Uterus (tissue), 4 donors: ENCODE measurements around the gene NDNF. TPM values are rescaled to one million over a fixed set of nuclear protein-coding genes. Genes with fewer than 3 reads are reported as not detected.

ENCODE experiments used
- DNase-seq, 2 donors: peaks; one replicate each; pipeline ENCODE4 v3.0.0-alpha.2; 2019 to 2020
- H3K27ac ChIP-seq, 2 donors: fragments of 200-600 bp; sonication (generic); 1 replicate in 1 of 2; 2 replicates in 1 of 2; pipeline ENCODE4 v1.5.1; 2016 to 2018
- H3K27me3 ChIP-seq, 2 donors: fragments of 200-600 bp; sonication (generic); one replicate each; pipeline ENCODE4 v1.5.1; 2018 to 2019; ENCODE audit warnings: control low read depth in 1 of 2
- H3K36me3 ChIP-seq, 2 donors: fragments of 200-600 bp; sonication (generic); one replicate each; pipeline ENCODE4 v1.5.1; 2019; ENCODE audit warnings: control low read depth in 1 of 2
- H3K4me1 ChIP-seq, 2 donors: fragments of 200-600 bp; sonication (generic); one replicate each; pipeline ENCODE4 v1.5.1; 2018 to 2019; ENCODE audit warnings: control low read depth in 1 of 2
- H3K4me3 ChIP-seq, 2 donors: fragments of 200-600 bp; sonication (generic); 1 replicate in 1 of 2; 2 replicates in 1 of 2; pipeline ENCODE4 v1.5.1; 2018 to 2019; ENCODE audit warnings: mild to moderate bottlenecking in 1 of 2
- H3K9me3 ChIP-seq, 2 donors: fragments of 200-600 bp; sonication (generic); one replicate each; pipeline ENCODE4 v1.5.1; 2019; ENCODE audit warnings: control low read depth in 1 of 2
- POLR2A ChIP-seq, 2 donors: fragments of 450-650 bp; IDR thresholded peaks; one replicate each; pipeline ENCODE4 v1.6.1; 2016; ENCODE audit warnings: antibody characterized with exemption in 2 of 2, mild to moderate bottlenecking in 1 of 2, moderate library complexity in 1 of 2
- intact Hi-C: fragments of 100-400 bp; cut with DNase I; formaldehyde crosslinking; loops from one replicate; pipeline ENCODE4 v1.15.1; 2023; ENCODE audit warnings: low total_unique reads
- total RNA-seq, 4 donors: library from RNA; depleted of rRNA in 3 of 4; stranded (reverse); fragments of >200 nt in 3 of 4; gene quantifications; one replicate each; pipeline versions ENCODE4 v1.1.0 to v1.2.4, GENCODE V29; 2014 to 2023
- TF ChIP-seq, protein P1 (sequence below), 4 experiments: fragments of 200-600 bp in 2 of 4; fragments of 450-650 bp in 2 of 4; sonication (generic) in 2 of 4; IDR thresholded peaks; one replicate each; pipeline ENCODE4 v1.5.1; 2016 to 2019; ENCODE audit warnings: antibody characterized with exemption in 4 of 4, mild to moderate bottlenecking in 2 of 4, moderate library complexity in 1 of 4
- donor health status: DM: yes; HTN: yes; CAD: no.

The NDNF gene
- total RNA-seq, 4 donors from 2014 or later = 1.5 to 10.9 (median 8.0) TPM

DNA sequence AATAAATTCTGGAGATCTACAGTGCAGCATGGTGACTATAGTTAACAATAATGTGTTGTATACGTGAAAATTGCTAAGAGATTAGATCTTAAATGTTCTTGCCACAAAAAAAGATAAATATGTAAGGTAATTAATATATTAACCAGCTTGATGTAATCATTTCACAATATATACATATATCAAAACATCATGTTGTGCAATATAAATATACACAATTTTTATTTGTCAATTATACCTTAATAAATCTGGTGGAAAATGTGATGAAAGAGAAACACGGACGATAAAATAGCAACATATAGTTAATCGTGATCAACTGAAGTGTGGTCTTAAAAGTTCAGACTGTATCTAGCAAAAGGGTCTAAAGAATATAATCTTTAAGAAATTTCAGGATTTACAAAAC, 16.5 kb upstream of the NDNF start:
- Histone ChIP-seq H3K9me3 (no peaks in the 10 kb centered on the region), H3K36me3 (no peaks in the 10 kb centered on the region), H3K27me3 (no peaks in the 10 kb centered on the region), H3K4me3 (no peak overlapping the region), H3K4me1 (no peaks in the 10 kb centered on the region), H3K27ac (no peak overlapping the region)
- no peak for DNase-seq
- intact Hi-C loops = no loop called here
- TF ChIP-seq, protein P1, sequence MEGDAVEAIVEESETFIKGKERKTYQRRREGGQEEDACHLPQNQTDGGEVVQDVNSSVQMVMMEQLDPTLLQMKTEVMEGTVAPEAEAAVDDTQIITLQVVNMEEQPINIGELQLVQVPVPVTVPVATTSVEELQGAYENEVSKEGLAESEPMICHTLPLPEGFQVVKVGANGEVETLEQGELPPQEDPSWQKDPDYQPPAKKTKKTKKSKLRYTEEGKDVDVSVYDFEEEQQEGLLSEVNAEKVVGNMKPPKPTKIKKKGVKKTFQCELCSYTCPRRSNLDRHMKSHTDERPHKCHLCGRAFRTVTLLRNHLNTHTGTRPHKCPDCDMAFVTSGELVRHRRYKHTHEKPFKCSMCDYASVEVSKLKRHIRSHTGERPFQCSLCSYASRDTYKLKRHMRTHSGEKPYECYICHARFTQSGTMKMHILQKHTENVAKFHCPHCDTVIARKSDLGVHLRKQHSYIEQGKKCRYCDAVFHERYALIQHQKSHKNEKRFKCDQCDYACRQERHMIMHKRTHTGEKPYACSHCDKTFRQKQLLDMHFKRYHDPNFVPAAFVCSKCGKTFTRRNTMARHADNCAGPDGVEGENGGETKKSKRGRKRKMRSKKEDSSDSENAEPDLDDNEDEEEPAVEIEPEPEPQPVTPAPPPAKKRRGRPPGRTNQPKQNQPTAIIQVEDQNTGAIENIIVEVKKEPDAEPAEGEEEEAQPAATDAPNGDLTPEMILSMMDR (IDR thresholded peaks at IDR 0.05) = no peak
- TF ChIP-seq POLR2A (IDR thresholded peaks at IDR 0.05) = no peak

DNA sequence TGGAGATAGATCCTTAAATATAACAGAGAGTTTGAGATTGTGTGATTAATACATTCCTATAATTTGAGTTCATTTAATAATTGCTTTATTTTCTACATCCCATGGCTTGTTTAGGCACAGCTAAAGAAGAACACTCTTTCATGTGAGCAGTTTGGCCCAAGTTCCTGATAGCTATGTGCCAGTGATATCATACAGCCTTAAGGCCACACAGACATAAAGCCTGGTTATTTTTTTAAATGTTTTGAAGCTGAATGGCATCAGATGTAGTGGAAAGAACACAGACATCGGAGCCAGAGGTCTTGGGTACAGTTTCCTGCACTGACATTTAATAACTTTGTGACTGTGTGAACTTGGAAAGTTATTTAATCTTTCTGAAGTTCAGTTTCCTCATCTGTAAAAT, 7.0 kb upstream of the NDNF start:
- DNase-seq = no peak
- H3K9me3 ChIP-seq = no peaks in the 10 kb centered on the region
- no peaks in the 10 kb centered on the region for H3K27me3 ChIP-seq
- H3K36me3 ChIP-seq = no peaks in the 10 kb centered on the region
- no peak overlapping the region for H3K27ac ChIP-seq
- intact Hi-C loops = no loop called here
- no peak overlapping the region for H3K4me3 ChIP-seq
- TF ChIP-seq POLR2A (IDR thresholded peaks at IDR 0.05) = no peak
- TF ChIP-seq, protein P1 (IDR thresholded peaks at IDR 0.05) = no peak
- H3K4me1 ChIP-seq = no peaks in the 10 kb centered on the region

DNA sequence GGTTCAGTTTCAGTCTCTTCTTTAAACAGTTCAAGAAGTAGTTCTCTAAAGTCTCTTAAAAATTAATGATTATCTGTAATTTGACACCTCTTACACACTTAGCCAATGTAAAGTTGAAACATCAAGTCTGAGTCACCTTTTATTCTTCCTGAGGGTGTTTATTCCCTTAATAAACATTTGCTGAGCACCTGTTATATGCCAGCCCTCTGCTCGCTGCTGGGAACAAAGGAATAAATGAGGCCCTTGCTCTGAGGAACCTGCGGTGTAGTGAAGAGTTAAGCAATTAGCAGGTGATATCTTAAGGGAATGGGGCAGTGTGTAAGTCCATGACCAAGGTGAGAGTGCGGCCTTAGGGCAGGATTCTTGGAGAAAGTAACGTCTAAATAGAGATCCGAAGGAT, 5.2 kb upstream of the NDNF start:
- Histone ChIP-seq H3K4me3 (no peak overlapping the region), H3K36me3 (no peaks in the 10 kb centered on the region), H3K27me3 (no peaks in the 10 kb centered on the region), H3K27ac (no peak overlapping the region), H3K9me3 (no peaks in the 10 kb centered on the region), H3K4me1 (no peaks in the 10 kb centered on the region)
- DNase-seq = no peak
- intact Hi-C loops = no loop called here
- TF ChIP-seq POLR2A (IDR thresholded peaks at IDR 0.05) = no peak
- TF ChIP-seq, protein P1 (IDR thresholded peaks at IDR 0.05) = no peak

DNA sequence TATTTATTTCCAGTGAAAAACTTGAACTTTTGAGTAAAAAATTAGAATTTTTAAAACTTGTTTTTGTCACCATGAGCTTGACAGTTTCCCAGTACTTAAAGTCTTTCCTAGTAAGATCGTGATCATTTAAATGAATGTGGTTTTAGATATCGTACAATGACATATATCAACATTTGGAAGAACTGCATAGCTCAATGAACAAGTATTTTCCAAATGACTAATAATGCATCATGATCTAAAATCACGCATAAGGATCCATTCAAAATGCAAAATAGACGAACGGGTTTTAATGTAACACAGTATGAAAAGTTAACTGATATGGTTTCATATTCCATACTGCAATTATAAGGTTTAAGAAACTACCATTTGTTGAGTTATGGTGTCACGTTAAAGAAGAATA, 4.1 kb upstream of the NDNF start:
- H3K27me3 ChIP-seq = no peaks in the 10 kb centered on the region
- DNase-seq = no peak
- H3K36me3 ChIP-seq = no peaks in the 10 kb centered on the region
- intact Hi-C loops = no loop called here
- H3K9me3 ChIP-seq = no peaks in the 10 kb centered on the region
- no peaks in the 10 kb centered on the region for H3K4me1 ChIP-seq
- no peak for TF ChIP-seq POLR2A (IDR thresholded peaks at IDR 0.05)
- TF ChIP-seq, protein P1 (IDR thresholded peaks at IDR 0.05) = no peak
- no peak overlapping the region for H3K27ac ChIP-seq
- H3K4me3 ChIP-seq = no peak overlapping the region

DNA sequence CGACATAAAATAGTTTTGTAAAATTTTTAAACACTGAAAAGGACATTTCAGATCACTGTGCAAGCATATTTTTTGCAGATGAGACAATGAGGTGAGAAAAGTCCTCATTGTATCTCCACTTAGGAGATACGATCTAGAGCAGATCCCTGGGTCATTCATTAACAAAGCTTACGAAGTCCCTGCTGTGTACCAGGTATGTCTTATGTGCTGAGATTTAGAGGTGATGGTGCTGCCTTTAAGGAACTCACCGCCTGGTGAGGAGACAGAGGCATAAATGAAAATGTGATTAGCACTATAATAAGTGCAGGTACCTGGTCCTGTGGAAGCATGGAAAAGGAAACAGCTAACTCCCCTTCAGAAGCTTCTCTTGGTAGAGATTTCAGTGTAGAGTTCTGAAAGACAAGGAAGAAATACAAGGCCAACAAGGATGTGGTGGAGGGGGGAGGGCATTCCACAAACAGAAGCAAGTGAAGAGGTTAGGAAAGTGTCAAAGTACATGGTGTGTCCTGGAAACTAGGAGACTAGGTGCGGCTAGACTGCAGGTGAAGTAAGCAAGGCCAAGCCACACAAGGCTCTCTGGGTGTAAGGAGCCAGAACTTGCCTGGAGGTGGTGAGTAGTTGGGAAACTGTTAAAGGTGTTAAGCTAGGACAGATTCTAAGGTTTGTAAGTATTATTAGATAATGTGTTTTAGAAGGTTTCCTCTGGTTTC, 1.5 kb upstream of the NDNF start:
- TF ChIP-seq POLR2A (IDR thresholded peaks at IDR 0.05) = no peak
- TF ChIP-seq, protein P1 (IDR thresholded peaks at IDR 0.05) = no peak
- intact Hi-C loops = no loop called here

More for the DNA sequence above, 1.5 kb upstream of the NDNF start:
- no peaks in the 10 kb centered on the region for H3K27me3 ChIP-seq
- H3K27ac ChIP-seq = no peak overlapping the region
- H3K4me1 ChIP-seq = no peaks in the 10 kb centered on the region
- no peaks in the 10 kb centered on the region for H3K36me3 ChIP-seq
- H3K4me3 ChIP-seq = no peak overlapping the region
- DNase-seq = no peak
- no peaks in the 10 kb centered on the region for H3K9me3 ChIP-seq
